SK-N-MC (cell line): ENCODE results near the gene FRAT2.

Experiments used
- FOXP2 ChIP-seq: optimal IDR thresholded peaks from 2 replicates; pipeline ENCODE3; 2011; ENCODE audit warnings: mild to moderate bottlenecking, moderate library complexity; ENCODE audit not compliant: insufficient read depth; ENCODE audit errors: extremely low read length, control extremely low read depth
- POLR2AphosphoS5 ChIP-seq: IDR thresholded peaks from 2 replicates; pipeline ENCODE4 v1.6.1; 2012; ENCODE audit warnings: mild to moderate bottlenecking, low read depth, low read length, borderline replicate concordance

DNA sequence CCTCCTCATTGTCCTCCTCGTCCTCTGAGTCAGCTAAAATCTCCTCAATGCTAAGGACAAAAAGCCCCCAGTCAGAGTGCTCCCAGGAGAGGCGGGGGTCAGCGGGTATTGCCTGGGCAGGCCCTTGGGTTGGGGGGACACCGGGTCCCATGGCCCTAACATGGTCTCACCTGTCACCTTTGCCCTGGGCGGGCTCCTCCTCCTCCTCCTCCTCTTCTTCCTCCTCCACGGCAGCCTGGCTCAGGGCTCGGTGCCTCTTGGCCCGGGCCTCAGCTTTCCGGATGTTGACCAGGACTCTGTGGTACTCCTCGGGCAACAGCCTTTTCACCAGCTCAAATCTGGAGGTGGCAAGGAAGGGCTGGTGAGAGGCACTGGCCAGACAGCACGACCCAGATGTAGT, 32.0 kb upstream of the FRAT2 start:
- TF ChIP-seq POLR2AphosphoS5: no peak
- TF ChIP-seq FOXP2: no peak
